NT2/D1 (cell line): ENCODE measurements around the gene GRIK2.

Experiments used
- SUZ12 ChIP-seq: IDR thresholded peaks from 2 replicates; pipeline ENCODE4 v1.6.1; 2011; ENCODE audit not compliant: insufficient read length, insufficient read depth; ENCODE audit errors: extremely low read depth
- YY1 ChIP-seq: IDR thresholded peaks from 2 replicates; pipeline ENCODE4 v1.6.1; 2011; ENCODE audit not compliant: insufficient read length, insufficient read depth
- ZNF274 ChIP-seq: IDR thresholded peaks from 2 replicates; pipeline ENCODE4 v1.6.1; 2011; ENCODE audit warnings: mild to moderate bottlenecking, low read depth, low read length

DNA sequence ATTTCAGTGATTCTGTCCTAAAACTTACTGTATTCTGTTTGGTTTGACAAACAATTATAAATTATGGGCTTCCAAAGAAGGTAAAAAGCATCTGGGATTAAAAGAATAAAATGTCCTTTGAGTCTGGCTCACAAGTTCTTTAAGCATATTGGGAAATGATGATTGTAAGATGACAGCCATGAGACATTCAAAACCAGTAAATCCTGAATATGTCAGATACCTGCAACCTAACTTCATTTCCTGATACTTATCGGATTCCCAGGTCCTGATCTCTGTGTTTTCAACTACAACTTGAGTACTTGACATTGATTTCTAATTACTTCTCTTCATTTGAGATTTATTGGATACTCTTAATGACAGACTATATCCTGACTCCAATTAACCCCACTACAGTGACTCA is 446.6 kb downstream of the GRIK2 start:
- TF ChIP-seq ZNF274 (no peak), YY1 (no peak), SUZ12 (no peak)
